HG03039 (cell line): ENCODE measurements around the gene AKAP11.

Experiments
- ATAC-seq: cut with Tn5 transposase; IDR thresholded peaks from one replicate; pipeline ENCODE4 v1.9.1; 2021; ENCODE audit warnings: mild to moderate bottlenecking, moderate library complexity; ENCODE audit not compliant: unreplicated experiment

The AKAP11 gene

DNA sequence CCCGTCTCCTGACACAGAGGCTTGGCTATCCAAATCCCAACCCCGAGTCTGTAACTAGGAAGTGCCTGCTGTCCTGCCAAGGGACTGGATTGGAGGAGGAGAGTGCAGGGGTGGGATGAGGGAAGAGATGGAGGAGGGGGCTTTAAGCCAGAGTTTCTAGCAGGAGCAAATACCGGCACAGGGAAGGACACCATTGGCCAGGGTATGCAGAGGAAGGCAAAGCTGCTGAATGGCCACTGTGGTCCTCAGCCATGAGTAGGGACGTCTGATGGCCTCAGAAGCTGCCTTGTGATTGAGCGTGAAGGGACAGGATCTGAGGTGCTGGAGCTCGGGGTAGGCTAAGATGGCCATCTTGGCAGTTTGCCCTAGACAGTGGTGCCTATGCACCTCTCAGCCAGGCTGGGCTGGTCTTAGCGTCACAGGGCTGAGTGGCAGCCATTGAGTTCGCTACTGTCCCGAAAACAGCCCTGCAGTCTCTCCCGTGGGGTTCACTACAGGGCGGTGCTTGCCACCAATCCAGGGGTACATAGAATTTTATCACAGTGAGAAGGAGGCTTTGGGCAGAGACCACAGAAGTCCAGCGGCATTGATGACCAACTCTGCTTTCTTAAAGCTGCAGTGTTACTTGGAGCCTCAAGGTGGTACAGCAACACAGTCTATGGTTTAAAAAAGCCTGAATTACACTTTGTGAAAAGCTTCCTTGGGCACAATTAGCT lies 61.8 kb downstream of the AKAP11 start:
- ATAC-seq: peak; percentile 61

DNA sequence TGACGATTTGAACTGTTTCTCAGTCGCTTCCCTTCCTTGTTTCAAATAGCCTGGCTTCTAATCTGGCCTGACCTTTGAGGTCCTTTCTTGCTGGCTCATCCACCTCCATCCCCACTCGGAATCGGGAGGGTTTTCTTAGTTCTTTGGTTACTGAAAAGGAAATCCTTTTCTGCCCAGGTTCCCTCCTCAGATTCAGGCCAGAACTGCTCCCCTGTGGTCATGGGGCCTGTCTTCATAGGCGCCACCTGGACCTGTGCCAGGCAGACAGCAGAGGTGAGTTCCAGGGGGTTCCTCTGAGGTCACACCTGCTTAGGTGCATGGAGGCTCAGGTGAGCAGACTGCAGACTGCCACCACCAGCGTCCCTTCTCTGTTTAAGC lies 62.4 kb downstream of the AKAP11 start:
- ATAC-seq: peak; percentile 30

DNA sequence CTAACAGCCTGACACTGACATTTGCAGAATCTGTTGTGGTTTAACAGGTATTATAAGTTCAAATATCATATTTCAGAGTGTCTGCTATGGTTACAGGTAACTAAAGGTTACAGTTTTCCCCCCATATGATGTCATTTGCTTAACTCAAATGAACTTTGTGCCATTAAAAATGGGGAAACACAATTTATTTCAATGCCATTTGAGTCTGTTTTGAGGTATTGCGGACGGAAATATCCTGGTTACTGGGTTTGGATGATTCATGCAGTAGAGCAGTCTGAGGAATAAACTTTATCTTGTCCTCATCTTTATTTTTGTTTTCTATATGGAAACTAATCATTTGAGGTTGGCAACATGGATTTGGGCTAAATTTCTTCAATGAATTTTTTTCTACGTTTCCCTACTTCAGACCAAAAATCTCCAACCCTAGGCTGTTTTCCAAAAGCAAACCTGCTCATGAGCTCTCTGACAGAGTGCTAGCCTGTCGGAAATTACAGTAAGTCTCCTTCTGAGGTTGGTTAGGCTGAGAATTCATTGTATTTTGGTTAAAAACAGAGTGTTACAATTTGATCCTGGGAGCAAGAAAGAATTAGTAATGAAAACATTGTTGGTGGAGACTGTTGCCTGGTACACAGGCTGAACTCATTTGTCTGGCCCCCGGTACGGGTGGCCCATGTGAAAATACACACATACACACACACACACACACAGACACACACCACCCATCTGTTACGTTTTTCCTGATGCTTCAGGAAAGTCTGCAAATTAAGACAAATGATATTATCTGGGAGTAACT lies 66.1 kb downstream of the AKAP11 start:
- no peak for ATAC-seq

DNA sequence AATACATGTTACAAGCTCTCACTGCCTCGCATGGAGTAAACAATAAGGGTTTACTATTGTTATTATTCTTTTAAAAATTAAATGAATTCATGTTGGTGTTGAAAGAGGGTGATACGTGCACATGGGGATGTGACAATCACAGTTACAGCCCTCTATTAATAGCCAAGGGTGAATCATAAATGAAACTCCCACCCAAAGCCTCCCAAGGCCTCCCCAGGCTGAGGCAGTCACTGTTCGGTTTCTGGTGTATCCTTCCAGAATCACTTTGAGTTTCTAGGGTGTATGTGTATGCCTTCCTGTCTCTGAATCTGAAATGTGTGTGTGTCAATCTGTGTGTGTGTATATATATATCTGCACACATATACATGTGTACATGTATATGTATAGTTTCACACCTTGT lies 73.4 kb downstream of the AKAP11 start:
- ATAC-seq: no peak

DNA sequence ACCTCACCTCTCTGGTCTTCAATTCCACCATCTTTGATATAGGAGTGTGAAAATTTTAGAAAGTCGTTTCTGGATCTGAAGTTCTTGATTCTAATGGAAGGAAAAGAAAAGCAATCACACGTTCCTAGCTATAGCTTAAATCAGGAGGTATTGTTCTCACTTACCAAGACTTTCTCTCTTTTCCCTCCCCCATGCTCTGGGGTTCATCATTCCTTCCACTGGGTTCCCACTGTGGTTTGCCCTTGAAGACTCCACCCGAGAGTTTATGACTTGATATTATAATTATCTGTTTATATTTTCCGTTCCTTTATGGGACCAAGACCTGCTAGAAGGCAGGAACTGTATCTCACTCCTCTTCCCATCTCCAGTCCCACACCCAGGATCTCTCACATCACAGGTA lies 76.6 kb downstream of the AKAP11 start:
- no peak for ATAC-seq

DNA sequence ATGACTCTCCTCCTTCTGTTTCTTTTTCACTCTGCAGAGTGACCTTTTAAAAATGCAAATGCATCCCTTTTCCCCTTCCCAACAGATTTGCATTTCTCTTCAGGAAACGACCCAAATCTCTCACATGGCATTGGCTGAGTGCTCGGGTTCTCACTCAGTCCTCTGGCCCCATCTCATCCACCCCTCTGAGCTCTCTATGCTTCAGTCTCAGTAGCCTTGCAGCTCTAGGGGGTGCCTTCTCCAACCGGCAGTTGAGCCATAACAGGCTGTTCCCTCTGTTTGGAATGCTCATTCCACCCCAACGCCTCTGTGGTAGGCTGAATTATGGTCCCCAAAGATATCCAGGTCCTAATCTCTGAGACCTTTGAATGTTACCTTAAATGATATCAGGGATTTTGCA lies 78.2 kb downstream of the AKAP11 start:
- no peak for ATAC-seq

DNA sequence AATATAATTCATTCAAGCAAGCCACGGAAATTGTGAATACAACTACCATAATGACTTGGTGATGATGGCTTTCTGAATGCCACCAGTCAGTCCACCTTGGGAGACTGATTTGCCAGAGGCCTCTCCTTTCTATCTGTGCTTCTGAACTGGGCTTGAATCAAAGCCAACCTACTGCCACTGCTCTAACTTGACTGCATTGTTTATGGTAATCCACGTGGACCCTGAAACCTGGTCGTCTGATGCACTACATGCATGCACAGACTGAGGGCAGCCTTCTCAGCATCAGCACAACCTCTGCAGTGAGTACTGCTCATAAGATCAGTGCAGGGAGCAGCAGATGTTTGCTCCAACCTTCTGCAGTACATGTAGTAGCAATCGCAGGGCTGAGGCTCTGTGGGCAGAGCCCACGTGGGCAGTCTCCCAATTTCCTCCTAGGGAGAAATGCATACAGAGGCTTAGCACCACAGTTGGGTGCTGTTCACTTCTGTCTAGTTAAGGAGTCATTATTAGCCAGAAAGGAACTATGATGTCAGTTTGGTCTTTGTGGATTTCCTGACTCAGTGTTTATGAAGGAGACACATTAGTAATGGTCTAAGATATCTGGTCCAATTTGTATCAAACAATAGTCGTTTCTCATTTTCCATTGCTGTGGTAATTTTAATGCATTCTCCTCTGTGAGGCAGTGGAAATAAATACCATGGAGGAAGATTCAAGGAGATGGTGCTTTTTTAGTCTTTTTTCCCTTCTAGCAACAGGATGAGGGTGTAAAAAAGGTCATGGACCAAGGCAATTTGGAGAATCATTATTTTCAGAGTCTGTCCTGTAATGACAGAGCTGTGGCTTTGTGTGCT lies 82.5 kb downstream of the AKAP11 start:
- peak; percentile 82 for ATAC-seq

DNA sequence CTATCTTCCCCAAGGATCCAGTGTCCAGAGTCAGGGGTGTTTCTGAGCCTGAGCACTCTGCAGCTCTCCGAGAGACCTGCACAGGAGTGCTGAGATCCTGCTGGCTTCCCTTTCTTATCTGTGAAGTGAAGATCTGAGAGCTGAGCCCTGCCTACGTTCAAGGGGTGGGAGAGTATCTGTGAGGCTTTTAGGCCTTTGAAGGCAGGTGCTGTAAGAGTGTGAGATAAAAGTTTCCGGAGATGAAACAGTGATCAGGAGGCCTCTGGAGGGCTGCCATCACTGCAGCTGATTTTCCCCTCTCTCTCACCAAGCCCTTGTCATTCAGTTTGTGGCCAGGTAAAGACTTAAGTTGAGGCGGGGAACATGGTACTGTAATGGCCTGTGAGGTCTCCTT lies 83.1 kb downstream of the AKAP11 start:
- no peak for ATAC-seq

DNA sequence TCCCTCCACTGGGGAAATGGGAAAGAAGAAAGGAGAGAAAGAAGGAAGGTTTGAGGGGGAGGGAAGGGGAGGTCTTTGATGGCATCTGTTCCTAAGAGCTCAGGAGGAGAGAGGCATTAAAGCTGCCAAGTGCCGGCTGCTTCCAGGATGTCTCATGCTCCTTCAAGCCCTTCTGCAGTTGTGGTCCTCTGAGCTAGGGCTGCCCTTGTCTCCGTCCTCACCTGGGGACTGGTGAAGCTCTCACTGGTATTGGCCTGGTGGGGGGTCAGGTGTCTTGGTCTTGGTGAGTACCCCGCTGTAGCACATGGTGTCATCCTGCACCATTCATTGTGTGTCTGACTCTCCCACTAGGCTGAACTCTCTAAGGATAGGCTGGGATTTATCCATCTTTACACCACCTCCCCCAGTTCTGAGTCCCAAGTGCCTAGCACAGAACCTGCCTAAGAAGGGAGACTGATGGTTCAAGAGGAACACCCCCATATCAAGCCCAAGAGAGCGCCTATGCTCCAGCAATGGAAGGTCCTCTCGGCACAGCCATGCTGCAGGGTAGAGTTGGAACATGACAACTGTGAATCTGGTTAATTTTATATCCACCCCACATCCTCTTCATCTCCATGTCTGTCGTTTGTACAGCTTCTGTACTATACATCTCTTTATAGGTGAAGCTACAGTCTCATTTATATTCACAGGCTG lies 83.7 kb downstream of the AKAP11 start:
- no peak for ATAC-seq

DNA sequence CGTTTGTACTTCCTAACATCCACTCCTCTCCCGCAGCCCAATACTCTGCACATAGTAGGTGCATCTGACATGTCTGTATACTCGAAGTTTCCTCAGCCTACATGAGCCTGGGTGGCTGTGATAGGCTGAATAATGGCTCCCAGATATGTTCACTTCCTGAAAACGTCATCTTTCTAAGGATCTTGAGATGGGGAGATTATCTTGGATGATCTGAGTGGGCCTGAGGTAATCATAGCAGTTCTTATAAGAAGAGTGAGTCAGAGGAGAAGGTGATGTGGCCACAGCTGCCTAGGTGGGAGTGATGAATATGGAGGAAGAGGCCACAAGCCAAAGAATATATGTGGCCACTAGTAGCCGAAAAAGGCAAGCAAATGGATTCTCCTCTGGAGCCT lies 84.2 kb downstream of the AKAP11 start:
- ATAC-seq: no peak

DNA sequence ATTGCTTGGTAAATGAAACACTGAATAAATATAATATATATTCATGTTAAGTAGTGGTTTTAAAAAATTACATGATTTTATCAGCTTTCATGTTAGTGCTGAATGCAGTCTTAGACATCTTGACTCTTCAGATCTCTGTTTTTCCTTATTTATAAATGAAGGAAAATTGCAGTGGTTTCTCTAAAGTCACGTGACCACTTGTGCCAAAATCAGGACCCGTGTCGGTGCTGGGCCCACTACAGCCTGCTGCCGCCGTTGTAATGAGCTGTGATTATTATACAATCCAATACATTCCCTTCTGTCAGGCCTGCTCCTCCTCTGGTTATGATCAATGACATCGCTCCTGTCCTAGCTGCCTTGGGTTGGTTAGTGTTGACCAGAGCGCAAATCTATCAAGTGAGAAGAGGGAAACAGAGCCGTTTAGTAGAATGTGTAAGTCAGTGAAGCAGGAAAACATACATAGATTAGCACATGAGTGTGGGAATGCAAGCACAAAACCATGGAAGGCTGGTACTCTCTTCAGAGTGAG lies 88.2 kb downstream of the AKAP11 start:
- ATAC-seq: no peak

DNA sequence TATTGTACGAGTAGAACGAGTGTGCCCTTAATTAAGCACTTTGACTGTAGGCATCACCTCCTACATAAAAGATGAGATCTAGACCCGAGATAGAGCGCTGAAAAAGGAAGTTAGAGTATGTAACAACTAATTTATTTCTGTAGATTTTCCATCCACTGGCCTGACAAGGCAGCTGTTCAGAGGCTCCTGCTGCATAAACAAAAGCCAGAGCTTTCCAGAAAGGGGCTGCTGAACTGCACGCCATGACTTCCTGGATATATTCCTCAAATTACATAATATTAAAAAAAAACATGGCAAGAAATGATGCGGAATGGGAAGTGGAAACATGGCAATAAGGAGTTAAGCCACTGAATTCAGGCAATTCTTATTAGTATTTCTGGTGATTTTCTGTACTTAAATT lies 89.7 kb downstream of the AKAP11 start:
- no peak for ATAC-seq

DNA sequence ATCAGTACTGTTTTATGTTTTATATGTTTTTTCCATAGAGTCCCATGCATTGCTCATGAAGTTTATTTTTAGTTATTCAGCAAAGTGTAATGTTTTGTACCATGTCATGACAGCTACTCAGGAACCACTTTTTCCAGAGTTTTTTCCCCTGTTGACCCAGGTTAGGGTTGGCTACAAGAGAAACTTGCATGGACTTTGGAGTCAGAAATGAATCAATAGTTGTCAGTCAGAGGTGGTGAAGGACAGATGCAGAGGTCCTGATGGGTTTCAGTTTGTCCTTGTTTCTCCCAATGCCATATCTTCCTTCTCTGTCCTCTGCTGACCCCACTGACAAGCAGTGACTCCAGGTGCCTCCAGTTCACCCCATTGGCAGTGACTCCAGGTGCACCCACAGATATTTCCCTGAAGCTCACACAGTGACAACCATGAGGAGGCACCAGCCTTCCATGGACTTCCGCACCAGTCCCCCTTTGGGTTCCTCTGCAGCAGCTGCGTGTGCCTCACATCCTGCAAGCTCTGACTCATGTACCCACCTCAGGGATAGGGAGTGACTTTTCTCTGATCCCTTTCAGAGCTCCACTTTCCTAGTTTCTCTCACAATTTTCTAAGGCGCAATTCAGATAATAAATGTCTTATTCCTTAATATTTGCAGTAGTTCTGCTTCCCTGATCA lies 92.1 kb downstream of the AKAP11 start:
- no peak for ATAC-seq

DNA sequence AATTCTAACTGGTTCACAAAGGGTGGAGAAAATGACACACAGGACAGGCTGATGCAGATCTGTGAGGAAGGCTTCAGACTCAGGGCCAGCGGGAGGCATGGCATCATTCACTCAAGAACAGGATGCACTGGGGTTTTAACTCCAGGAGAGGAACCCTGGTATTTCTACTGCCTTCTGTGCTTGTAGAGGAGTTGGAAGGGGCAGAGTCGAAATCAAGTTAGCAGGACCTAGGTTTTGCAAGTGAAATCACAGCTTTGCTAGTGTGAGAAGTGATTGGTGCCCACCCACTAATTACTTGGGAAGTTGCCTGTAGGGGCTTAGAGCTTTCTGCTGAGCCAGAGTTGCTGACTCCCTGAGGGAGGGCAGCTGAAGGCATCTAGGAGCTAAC lies 92.7 kb downstream of the AKAP11 start:
- ATAC-seq: no peak

DNA sequence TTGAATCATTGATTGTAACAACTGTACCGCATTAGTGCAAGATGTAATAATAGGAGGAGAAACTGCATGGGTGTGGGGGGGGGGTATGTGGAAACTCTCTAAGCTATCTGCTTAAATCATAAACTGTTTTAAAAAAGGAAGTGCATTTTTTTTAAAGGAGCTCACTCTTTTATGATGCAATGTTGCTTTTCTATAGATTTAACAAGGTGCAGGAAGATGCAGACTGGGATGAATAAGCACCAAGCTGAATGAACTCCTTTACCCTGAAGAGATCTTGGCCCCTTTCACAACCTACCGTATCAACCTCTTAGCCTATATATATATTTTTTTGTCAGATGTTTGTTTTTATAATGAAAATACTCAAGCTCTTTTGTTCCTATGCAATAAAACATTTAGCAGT lies 95.9 kb downstream of the AKAP11 start:
- no peak for ATAC-seq

DNA sequence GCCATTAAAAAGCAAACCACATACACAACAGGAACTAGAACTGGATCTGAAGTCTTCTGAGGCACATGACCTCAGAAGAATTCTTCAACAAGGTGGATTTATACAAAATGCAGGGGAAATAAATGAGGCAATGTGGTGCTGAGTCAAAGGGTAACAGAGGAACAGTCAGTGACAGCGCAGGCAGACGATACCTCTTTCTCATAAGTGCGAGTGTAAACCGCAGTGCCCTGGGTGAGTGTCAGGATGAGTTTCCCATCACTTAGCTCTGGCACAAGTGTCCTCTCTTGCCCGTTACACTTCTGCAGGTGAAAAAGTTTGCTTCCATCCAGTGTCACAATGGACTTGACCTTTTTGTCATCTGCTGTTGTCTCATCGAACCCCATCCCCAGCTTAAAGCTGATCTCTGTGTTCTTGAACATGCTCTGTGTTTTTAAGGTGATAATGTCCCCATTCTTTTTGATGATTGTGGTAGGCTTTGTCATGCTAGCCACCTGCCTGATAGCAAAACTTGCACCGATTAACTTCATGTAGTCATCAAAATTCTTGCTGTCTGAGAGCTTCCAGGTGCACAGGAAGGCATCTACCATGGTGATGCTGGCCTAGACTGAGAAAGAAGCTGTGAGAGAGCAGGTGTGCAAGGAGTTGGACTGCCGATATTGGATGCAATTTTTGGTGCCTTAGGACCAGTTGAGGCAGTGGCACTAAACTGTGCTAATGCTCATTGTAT lies 97.3 kb downstream of the AKAP11 start:
- no peak for ATAC-seq

DNA sequence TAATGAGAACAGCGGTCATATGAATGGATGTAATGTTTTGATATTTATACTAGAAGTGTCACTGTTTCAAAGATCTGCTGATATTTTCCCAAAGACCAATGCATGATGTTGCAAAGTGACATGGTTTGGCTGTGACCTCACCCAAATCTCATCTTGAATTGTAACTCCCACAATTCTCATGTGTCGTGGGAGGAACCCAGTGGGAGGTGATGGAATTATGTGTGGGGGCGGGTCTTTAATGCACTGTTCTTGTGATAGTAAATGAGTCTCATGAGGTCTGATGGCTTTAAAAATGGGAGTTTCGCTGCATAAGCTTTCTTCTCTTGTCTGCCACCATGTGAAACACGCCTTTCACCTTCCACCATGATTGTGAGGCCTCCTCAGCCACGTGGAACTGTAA lies 98.3 kb downstream of the AKAP11 start:
- no peak for ATAC-seq
